Gastrocnemius medialis (tissue), 4 donors: ENCODE data around the gene MAPKAP1.

Experiments
- CTCF ChIP-seq, 5 experiments: fragments of 450-650 bp in 3 of 5; fragments of 200-600 bp in 2 of 5; sonication (generic) in 2 of 5; IDR thresholded peaks in 4 of 5; conservative IDR thresholded peaks in 1 of 5; 1 replicate in 4 of 5; 2 replicates in 1 of 5; pipeline ENCODE4 v1.5.1; 2016 to 2019; ENCODE audit warnings: antibody characterized with exemption in 5 of 5, mild to moderate bottlenecking in 3 of 5, moderate library complexity in 3 of 5
- POLR2A ChIP-seq, 2 donors: fragments of 450-650 bp; IDR thresholded peaks; one replicate each; pipeline ENCODE4 v1.6.1; 2017; ENCODE audit warnings: antibody characterized with exemption in 2 of 2, mild to moderate bottlenecking in 2 of 2, moderate library complexity in 2 of 2

- no peak for TF ChIP-seq POLR2A (IDR thresholded peaks at IDR 0.05)
- no peak for TF ChIP-seq CTCF (IDR thresholded peaks at IDR 0.05 in 4 of 5, conservative IDR thresholded peaks at IDR 0.05 in 1 of 5)
Observed at GRCh38 chr9:125642311-125642710, 64.7 kb downstream of the MAPKAP1 start.
